Activated T-cell treated with anti-CD3 and anti-CD28 coated beads, Interleukin-2, amount 50 U/mL, for 1 hour (primary cell): ENCODE results near the gene TBC1D14.
"Not testable (repeated sequence)": the region's sequence is repeated elsewhere in the genome, so short reads cannot be mapped to it uniquely, and the experiment has no call there.

ENCODE experiments used
- DNase-seq: peaks from one replicate; pipeline ENCODE4 v3.0.0-alpha.2; 2020

The TBC1D14 gene

DNA sequence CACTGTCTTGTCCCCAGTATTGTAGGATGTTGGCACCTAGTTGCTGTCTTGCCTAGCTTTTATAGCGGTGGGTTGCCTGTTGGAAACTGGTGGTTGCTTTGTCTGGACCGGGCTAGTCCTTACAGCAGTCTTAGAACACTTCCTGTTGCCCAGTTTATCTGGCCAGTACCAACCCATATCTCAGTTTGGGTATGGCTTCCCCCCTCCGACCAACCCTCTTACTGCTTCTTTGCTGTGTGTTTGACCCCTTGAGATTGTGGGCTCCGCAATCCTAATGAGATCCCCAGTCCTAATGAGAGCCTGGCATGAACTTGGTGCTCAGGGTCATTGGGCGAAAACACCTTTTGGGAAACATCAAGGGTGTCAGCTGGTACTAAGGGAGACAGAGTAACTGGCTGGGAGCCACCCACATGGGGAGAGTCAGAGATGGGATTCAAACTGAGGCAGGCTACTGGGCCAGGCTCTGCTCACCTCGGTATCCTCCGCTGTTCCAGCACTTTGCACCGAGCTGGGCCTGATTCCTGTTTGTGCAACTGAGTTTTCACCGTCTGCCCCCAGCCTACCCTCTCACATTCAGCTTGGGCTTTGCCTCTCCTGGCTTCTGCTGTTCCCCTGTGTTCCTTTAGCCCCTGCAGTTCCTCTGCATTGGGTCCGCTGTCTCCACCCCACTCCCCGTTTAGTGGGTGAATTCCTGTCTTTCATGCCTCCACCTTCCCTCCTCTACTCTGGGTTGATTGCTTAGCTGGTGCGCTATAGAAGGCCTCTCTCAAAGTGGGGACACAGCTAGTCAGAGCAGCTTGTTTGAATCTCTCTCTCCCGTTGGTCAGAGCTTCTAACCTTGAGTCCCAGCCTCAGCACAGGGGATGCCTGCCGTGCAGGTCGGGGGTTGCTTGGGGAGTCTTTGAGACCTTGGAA is 1.6 kb downstream of the TBC1D14 start:
- no peak for DNase-seq

GRCh38 chr4:6911917-6912316 is 2.3 kb downstream of the TBC1D14 start:
- not testable (repeated sequence) for DNase-seq

GRCh38 chr4:6912441-6912840 is 2.8 kb downstream of the TBC1D14 start:
- no peak for DNase-seq

GRCh38 chr4:6913350-6913905 is 3.8 kb downstream of the TBC1D14 start:
- DNase-seq = no peak

DNA sequence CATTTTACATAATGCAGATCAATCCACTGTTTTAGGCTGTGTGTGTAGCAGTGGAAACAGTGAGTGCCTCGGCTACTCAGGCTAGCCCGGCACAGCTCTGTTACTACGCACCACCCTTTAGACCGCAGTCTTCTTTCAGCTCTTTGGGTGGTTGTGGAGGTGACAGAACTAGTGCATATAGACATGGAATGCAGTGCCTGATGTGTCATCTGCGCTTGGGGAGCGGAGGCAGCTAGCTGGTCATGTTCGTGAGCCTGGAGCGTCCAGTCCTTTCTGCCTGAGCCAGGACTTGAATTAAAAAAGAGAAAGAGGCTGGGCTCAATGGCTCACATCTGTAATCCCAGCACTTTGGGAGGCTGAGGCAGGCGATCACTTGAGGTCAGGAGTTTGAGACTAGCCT is 4.8 kb downstream of the TBC1D14 start:
- no peak for DNase-seq

DNA sequence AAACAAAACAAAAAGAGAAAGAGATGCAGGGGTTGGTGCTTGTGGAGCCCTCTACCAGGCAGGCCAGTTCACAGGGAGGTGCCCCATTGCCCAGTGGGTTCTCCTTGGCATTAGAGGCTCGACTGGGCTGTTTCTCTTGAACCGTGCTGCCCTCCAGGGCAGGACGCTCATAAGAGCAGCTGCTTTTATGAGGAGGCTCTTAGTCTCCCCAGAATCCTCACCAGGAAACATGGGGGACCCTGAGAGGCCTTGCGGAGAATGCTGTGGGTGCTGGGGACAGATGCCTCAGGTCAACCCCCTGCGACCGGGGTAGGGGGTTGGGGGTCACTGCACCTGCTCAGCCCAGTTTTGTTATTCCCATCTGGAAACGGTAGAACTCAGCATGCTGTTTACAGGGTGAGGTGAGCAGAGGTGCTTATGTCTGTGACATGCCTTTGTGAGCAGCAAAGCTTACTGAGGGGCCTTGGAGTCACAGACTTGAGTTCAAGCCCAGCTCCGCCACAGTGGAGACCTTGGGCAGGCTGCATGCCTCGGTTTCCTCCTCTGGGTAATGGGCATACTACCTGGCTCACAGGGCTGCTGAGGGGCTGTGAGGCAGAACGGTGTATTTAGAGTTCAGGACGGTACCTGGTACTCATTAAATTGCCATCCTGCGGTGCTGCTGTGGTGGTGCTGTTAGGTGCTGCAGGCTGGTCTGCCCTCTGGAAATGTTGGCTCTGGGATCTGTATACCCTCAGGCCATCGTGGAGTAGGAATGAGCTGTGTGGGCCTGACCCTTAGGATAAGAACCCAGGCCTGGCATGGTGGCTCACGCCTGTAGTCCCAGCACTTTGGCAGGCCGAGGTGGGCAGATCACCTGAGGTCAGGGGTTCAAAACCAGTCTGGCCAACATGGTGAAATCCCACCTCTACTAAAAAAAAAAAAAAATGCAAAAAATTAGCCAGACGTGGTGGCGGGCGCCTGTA is 5.7 kb downstream of the TBC1D14 start:
- no peak for DNase-seq

DNA sequence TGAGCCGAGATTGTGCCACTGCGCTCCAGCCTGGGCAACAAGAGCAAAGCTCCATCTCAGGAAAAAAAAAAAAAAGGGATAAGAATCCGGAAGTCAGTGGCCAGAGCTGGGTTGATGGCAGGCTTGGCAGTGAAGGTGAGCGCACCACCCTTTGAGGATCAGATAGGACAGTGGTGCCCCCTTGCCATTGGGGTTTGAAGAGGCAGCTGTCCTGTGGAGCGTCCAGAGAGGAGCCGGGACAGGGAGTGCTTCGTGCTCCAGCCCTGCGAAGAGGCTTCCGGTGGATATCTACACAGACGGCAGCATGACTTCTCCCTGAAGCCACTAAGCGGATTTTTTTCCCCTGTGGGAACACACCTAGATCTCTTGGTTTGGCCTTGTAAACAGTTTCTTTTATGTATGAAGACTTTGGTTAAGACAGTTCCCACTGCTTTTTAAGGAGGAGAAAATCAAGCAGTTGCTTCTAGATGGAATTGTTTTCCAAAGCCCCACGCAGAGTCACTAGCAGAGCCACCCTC is 6.5 kb downstream of the TBC1D14 start:
- DNase-seq = no peak

DNA sequence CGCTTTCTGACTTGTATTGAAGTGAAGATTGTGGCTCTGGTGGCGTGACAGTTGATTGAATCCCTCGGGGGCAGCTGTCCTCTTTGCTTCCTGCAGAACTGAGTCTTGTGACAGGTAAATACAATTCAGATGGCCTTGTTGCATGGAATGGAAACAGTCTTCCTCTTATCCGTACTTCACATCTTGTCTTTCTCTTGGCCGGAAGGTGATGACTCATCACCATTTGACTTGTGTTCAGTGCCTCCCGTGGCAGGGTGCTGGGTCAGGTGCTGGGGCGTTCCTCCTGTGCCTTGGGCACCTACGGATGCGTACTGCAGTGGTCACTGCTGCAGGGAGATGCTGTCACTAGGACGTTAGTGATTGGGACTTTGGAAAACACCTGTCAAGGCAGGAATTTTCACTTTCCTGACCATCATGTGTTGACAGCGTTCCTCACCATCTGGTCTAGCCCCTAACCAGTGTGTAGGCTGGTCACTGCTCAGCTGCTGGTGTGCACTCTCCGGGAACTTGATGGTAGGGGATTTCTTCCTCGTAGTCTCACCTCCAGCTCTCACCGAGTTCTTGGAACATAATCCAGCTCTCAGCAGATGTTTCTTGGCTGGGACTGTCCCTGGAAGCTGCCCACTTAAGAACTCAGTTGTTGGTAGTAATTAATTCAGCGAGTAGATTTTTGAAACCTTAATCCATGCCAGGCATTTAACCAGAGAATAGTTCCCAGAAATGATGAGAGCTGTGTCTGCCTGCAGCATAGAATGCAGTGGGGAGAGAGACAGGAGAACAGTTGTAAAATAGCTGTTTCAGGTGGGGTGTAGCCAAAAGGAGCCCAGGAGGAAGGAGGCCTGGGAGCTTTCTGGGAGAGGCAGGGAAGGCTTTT is 7.2 kb downstream of the TBC1D14 start:
- peak; percentile 59 for DNase-seq

GRCh38 chr4:6917461-6918271 is 8.0 kb downstream of the TBC1D14 start:
- peak; percentile 43 for DNase-seq

GRCh38 chr4:6918338-6918737 is 8.7 kb downstream of the TBC1D14 start:
- no peak for DNase-seq

DNA sequence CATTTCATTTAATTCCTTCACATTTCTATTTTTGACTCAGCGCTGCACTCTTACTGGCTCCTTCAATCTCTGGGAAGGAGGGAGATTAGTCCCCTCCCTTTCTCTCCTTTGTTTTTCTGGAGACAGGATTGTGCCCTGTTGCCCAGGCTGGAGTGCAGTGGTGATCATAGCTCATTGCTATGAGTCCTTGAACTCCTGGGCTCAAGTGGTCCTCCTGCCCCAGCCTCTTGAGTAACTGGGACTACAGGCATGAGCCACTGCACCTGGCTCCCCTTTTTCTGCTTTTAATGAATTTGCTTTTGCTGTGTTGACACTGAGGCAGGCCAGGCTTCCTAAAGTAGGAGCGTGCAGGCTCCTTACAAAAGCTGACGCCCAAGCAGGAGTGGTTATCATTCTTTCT is 10.5 kb downstream of the TBC1D14 start:
- DNase-seq = no peak

- DNase-seq = no peak
These were observed 13.9 kb downstream of the TBC1D14 start for GRCh38 chr4:6923507-6923906.

DNA sequence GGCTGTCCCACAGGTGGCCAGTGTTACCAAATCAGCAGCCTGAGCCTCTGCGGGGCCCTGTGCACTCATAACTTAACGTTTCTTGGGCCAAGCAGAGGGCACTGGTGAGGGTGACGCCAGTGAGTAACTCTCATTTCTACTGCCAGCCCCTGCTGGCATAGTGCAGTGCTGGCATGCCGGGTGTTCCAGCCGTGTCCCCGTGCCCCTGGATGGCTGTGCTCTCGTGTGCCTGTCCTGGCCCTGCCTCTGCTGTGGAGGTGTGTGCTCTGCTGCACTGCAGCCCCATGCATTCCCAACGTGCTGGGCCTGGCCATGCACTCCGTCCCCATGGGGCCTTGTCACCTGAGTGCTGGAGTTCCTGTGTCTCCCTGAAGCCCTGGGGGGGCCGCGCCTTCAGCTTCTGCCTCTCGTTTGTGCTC is 14.7 kb downstream of the TBC1D14 start:
- no peak for DNase-seq

- DNase-seq = no peak
These were observed 15.8 kb downstream of the TBC1D14 start for GRCh38 chr4:6925357-6925836.

DNA sequence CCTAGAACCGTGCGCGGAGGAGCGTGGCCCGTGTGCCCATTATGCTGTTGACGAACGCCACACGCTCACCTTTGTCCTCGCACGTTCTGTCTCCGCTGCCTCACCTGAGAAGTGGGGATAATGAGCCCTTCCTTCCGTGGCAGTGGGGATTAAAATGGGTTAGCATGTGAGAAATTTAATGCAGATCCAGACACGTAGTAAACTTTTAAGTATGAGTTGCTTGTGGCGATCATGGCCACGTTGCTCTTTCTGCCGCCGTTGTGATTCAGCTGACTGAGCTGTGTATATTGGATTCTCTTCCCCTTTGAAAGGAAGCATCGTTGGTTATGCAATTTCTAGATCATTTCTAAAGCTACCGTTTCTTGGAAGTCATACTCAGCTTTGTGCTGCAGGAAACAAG is 16.5 kb downstream of the TBC1D14 start:
- no peak for DNase-seq

DNA sequence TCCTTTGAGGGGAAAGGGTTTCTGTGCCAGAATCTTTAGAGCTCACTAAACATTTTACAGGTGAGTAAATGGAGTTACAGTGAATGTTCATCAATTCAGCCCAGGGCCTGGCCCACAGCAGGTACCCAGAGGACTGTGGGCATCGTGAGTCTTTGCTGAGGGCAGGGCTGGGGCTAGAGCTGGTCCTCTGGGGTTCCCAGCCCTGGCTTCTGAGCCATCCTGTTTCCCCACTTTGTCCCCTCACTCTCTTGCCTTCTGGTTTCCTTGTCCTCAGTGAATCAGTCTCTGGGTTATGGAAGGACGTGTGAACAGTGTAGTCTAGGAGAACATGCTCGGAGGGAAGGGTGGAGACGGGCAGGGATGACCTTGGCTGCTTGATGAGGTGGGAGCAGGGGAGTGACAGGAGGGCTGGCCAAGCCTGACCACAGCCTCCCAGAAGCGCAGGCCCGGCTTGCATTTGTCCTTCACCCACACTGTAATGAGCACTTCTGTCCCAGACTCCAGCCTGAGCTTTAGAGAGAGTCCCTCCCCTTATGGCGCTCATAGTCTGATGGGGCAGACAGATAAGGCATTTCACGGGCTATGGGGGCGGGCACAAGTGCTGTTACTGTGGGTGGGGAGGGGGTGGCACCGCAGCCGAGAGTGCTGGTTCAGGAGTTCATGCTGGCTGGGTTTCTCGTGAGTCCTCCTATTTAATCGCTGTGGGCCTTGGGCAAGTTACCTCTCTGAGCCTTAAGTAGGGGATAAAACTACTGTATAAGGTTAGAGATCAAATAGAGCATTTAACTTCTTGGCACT is 17.3 kb downstream of the TBC1D14 start:
- peak; percentile 65 for DNase-seq

DNA sequence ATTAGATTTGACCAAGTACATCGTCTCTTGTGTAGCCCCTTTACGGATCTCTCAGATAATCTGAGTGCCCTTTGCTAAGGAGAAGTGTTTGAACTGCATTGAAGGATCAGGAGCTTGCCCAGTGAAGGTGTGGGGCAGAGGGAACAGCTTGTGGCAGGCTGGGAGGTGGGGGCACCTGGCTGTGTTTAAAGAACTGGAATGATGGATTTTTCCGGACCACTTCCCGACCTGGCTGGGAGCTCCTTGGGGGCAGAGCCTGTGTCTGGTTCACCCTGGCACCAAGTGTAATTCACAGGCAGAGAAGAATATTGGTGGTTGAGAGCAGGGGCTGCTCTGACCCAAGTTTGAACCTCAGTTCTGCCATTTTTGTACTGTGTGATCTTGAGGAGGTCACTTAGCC is 18.5 kb downstream of the TBC1D14 start:
- DNase-seq = no peak

DNA sequence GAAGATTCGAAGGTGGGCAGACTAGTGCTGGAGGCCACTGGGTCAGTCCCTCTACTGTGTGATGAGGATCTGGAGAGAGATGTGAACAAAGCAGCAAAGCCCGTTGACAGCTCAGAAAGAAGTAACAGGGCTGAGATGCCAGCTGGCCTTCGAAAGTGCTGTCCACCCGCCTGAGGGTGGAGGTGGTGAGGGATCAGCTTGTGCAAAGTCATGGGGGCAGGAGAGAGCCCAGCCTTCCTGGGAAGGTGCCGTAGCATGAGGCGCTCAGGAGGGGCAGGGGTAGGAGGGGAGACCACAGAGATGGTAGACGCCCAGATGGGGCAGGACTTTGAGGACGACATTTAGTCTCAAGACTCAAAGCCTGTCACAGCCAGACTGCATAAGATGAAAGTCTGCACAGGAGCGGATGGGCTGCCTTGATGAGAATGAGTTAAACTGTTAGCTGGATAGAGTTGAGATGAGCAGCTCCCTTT is 19.7 kb downstream of the TBC1D14 start:
- no peak for DNase-seq

DNA sequence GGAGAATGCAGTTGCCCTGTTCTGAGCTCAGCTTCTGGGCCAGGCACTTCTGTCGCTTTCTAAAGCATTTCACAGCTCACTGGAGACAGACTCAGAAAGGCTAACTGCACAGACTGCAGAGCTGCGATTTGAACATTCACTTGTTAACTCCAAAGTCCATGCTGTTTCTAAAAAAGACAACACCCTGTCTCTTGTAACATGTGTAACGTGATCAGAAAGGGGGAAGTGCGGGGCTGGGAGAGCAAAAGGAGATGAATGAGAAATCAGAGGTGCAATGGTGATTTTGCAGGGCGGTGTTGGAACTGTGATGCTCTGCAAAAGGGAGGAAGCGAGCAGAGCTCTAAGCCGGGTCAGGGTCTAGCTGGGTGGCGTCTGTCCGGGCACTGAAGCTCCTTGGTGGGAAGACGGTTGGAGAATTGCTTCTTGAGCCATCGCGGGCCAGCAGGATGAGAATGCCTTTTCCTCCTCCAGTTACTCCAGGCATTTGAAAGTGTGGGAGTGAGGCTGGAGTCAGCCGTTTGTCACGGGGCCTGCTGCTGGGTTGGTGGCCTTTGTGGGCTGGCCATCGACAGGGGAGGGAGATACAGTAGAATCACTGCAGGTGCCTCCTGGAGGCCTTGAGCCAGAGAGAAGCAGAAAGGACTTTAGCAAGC is 20.3 kb downstream of the TBC1D14 start:
- no peak for DNase-seq
